GM23338 (cell line): ENCODE results near the gene SRSF3. TPM values are rescaled to one million over a fixed set of nuclear protein-coding genes. Genes with fewer than 3 reads are reported as not detected.

Experiments used
- ATAC-seq: fragments of 200-7000 bp; cut with Tn5 transposase; 3 replicates; pipeline ENCODE4 v1.9.1; 2020
- DNase-seq: peaks from one replicate; pipeline ENCODE4 v3.0.0-alpha.2; 2015; ENCODE audit warnings: low spot score
- H2AFZ ChIP-seq: fragments of 200-600 bp; sonication (generic); 2 replicates; pipeline ENCODE4 v1.8.0; 2016; ENCODE audit warnings: antibody characterized with exemption, mild to moderate bottlenecking, moderate library complexity
- H3F3A ChIP-seq: fragments of 200-600 bp; sonication (generic); replicated peaks from 2 replicates; pipeline ENCODE4 v1.8.0; 2017; ENCODE audit warnings: antibody characterized with exemption, mixed run types, low read depth
- H3K27ac ChIP-seq: fragments of 200-600 bp; sonication (generic); 2 replicates; pipeline ENCODE4 v1.6.1; 2016; ENCODE audit warnings: low read depth
- H3K27me3 ChIP-seq: fragments of 200-600 bp; sonication (generic); 2 replicates; pipeline ENCODE4 v1.8.0; 2016; ENCODE audit warnings: mild to moderate bottlenecking, mixed run types, moderate library complexity; ENCODE audit not compliant: insufficient read depth
- H3K36me3 ChIP-seq: fragments of 200-600 bp; sonication (generic); 2 replicates; pipeline ENCODE4 v1.8.0; 2016; ENCODE audit warnings: mild to moderate bottlenecking; ENCODE audit not compliant: insufficient read depth
- H3K4me1 ChIP-seq: fragments of 200-600 bp; sonication (generic); 2 replicates; pipeline ENCODE4 v1.8.0; 2016; ENCODE audit warnings: mild to moderate bottlenecking, moderate library complexity; ENCODE audit not compliant: insufficient read depth
- H3K4me2 ChIP-seq: fragments of 200-600 bp; sonication (generic); 2 replicates; pipeline ENCODE4 v1.7.1; 2017; ENCODE audit warnings: mixed run types
- H3K4me3 ChIP-seq: fragments of 200-600 bp; sonication (generic); 2 replicates; pipeline ENCODE4 v1.6.1; 2016; ENCODE audit warnings: mixed run types
- H3K79me2 ChIP-seq: fragments of 200-600 bp; sonication (generic); replicated peaks from 2 replicates; pipeline ENCODE4 v1.8.0; 2017; ENCODE audit warnings: mild to moderate bottlenecking; ENCODE audit not compliant: insufficient read depth
- H3K9me2 ChIP-seq: fragments of 200-600 bp; sonication (generic); 2 replicates; pipeline ENCODE4 v1.8.0; 2017; ENCODE audit not compliant: insufficient read depth
- H4K20me1 ChIP-seq: fragments of 200-600 bp; sonication (generic); replicated peaks from 2 replicates; pipeline ENCODE4 v1.8.0; 2017; ENCODE audit warnings: mild to moderate bottlenecking; ENCODE audit not compliant: insufficient read depth
- H3K27ac Mint-ChIP-seq: 2 replicates; pipeline ENCODE4 v1.8.0; 2020; ENCODE audit warnings: inconsistent platforms, mild to moderate bottlenecking, moderate library complexity, mixed read lengths
- H3K27me3 Mint-ChIP-seq: 3 replicates; pipeline ENCODE4 v1.8.0; 2022; ENCODE audit warnings: low read depth, mild to moderate bottlenecking, moderate library complexity, mixed read lengths, inconsistent platforms; ENCODE audit not compliant: insufficient read depth, poor library complexity
- H3K36me3 Mint-ChIP-seq: 3 replicates; pipeline ENCODE4 v1.8.0; 2021; ENCODE audit warnings: low read depth, mild to moderate bottlenecking, inconsistent platforms, moderate library complexity, mixed read lengths
- H3K4me1 Mint-ChIP-seq: 3 replicates; pipeline ENCODE4 v1.8.0; 2020; ENCODE audit warnings: mild to moderate bottlenecking, inconsistent platforms, mixed read lengths
- H3K4me3 Mint-ChIP-seq: 3 replicates; pipeline ENCODE4 v1.8.0; 2021; ENCODE audit warnings: moderate library complexity, mild to moderate bottlenecking, inconsistent platforms, mixed read lengths
- H3K9me3 Mint-ChIP-seq: 3 replicates; pipeline ENCODE4 v1.8.0; 2020; ENCODE audit warnings: moderate library complexity, mild to moderate bottlenecking, inconsistent platforms, mixed read lengths
- CREB1 ChIP-seq: fragments of 250-450 bp; sonication (Bioruptor Pico); IDR thresholded peaks from 2 replicates; pipeline ENCODE4 v1.5.0; 2020; ENCODE audit warnings: low read depth, mild to moderate bottlenecking, moderate library complexity
- EZH2 ChIP-seq: fragments of 200-600 bp; sonication (generic); IDR thresholded peaks from one replicate; pipeline ENCODE4 v1.8.0; 2017; ENCODE audit warnings: antibody characterized with exemption, mild to moderate bottlenecking, low read depth; ENCODE audit not compliant: unreplicated experiment
- EZH2phosphoT487 ChIP-seq: fragments of 200-600 bp; sonication (generic); IDR thresholded peaks from one replicate; pipeline ENCODE4 v1.8.1; 2018; ENCODE audit warnings: antibody characterized with exemption; ENCODE audit not compliant: unreplicated experiment
- POLR2AphosphoS5 ChIP-seq: IDR thresholded peaks from 2 replicates; pipeline ENCODE4 v1.6.1; 2016; ENCODE audit warnings: antibody characterized with exemption, low read depth
- STAT1 ChIP-seq: IDR thresholded peaks from one replicate; pipeline ENCODE4 v1.6.1; 2016; ENCODE audit warnings: antibody characterized with exemption; ENCODE audit not compliant: unreplicated experiment
- ZNF114 ChIP-seq: fragments of 250-450 bp; sonication (Bioruptor Pico); IDR thresholded peaks from 2 replicates; pipeline ENCODE4 v1.5.0; 2020; ENCODE audit warnings: mild to moderate bottlenecking, moderate library complexity
- polyA plus RNA-seq: library from polyadenylated mRNA; unstranded; fragments of >200 nt; fragmentation: Nextera tagmentation; extraction: Ambion mirVana; gene quantifications from 2 replicates; pipeline ENCODE4 v1.2.1, GENCODE V29; 2016
- total RNA-seq: library from RNA; depleted of rRNA; stranded (reverse); fragments of >200 nt; shearing (Covaris generic); gene quantifications from 2 replicates; pipeline ENCODE4 v1.2.3, GENCODE V29; 2014
- TF ChIP-seq, protein P1 (sequence below): IDR thresholded peaks from one replicate; pipeline ENCODE4 v1.6.1; 2018; ENCODE audit warnings: antibody characterized with exemption; ENCODE audit not compliant: unreplicated experiment
- TF ChIP-seq, protein P2 (sequence below), 2 experiments: fragments of 200-600 bp in 1 of 2; sonication (generic) in 1 of 2; conservative IDR thresholded peaks; 2 replicates each; pipeline versions ENCODE4 v1.5.1 to v1.6.1; 2016 to 2017; ENCODE audit warnings: antibody characterized with exemption in 2 of 2, low read depth in 2 of 2, mild to moderate bottlenecking in 2 of 2, moderate library complexity in 1 of 2
- TF ChIP-seq, protein P3 (sequence below): fragments of 250-450 bp; sonication (Bioruptor Pico); IDR thresholded peaks from 2 replicates; pipeline ENCODE4 v1.5.0; 2020; ENCODE audit warnings: mild to moderate bottlenecking, moderate library complexity

Gene SRSF3
- total and polyA plus RNA-seq, 2 experiments from 2014 or later: 436 to 655 TPM

DNA sequence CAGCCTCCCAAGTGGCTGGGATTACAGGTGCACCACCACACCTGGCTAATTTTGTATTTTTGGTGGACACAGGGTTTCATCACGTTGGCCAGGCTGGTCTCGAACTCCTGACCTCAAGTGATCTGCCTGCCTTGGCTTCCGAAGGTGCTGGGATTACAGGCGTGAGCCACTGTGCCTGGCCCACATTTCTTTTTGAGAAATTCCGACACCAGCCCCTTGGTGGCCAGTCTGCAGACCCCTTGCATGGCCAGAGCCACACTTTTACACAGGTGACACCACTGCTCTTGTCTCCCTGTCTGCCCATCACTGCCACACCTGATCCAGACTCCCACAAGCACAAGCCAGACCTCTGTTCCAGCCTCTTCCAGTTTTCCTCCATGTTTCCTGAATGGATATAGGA lies 33.0 kb downstream of the SRSF3 start:
- Histone ChIP-seq H3K4me3 (no peak overlapping the region), H2AFZ (no peak overlapping the region), H3K36me3 (no peaks in the 10 kb centered on the region), H3K27me3 (no peaks in the 10 kb centered on the region), H3K79me2 (no peaks in the 10 kb centered on the region), H3K27ac (no peak overlapping the region), H3K4me1 (no peaks in the 10 kb centered on the region; the same call in 1 of the 2 replicates), H3F3A (no peaks in the 10 kb centered on the region), H3K4me2 (no peak overlapping the region), H4K20me1 (no peaks in the 10 kb centered on the region), H3K9me2 (no peaks in the 10 kb centered on the region)
- Mint-ChIP-seq H3K27ac (no peak overlapping the region), H3K9me3 (no peaks in the 10 kb centered on the region), H3K36me3 (no peaks in the 10 kb centered on the region), H3K27me3 (peaks cover 13% of the 10 kb centered on the region), H3K4me3 (no peak overlapping the region), H3K4me1 (peaks cover 2% of the 10 kb centered on the region; the same call in 2 of the 3 replicates)
- ATAC-seq (no peak), DNase-seq (no peak)
- no peak for TF ChIP-seq STAT1
- TF ChIP-seq ZNF114: no peak
- TF ChIP-seq POLR2AphosphoS5: no peak
- TF ChIP-seq, protein P1, sequence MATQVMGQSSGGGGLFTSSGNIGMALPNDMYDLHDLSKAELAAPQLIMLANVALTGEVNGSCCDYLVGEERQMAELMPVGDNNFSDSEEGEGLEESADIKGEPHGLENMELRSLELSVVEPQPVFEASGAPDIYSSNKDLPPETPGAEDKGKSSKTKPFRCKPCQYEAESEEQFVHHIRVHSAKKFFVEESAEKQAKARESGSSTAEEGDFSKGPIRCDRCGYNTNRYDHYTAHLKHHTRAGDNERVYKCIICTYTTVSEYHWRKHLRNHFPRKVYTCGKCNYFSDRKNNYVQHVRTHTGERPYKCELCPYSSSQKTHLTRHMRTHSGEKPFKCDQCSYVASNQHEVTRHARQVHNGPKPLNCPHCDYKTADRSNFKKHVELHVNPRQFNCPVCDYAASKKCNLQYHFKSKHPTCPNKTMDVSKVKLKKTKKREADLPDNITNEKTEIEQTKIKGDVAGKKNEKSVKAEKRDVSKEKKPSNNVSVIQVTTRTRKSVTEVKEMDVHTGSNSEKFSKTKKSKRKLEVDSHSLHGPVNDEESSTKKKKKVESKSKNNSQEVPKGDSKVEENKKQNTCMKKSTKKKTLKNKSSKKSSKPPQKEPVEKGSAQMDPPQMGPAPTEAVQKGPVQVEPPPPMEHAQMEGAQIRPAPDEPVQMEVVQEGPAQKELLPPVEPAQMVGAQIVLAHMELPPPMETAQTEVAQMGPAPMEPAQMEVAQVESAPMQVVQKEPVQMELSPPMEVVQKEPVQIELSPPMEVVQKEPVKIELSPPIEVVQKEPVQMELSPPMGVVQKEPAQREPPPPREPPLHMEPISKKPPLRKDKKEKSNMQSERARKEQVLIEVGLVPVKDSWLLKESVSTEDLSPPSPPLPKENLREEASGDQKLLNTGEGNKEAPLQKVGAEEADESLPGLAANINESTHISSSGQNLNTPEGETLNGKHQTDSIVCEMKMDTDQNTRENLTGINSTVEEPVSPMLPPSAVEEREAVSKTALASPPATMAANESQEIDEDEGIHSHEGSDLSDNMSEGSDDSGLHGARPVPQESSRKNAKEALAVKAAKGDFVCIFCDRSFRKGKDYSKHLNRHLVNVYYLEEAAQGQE: no peak
- TF ChIP-seq EZH2phosphoT487: no peak

DNA sequence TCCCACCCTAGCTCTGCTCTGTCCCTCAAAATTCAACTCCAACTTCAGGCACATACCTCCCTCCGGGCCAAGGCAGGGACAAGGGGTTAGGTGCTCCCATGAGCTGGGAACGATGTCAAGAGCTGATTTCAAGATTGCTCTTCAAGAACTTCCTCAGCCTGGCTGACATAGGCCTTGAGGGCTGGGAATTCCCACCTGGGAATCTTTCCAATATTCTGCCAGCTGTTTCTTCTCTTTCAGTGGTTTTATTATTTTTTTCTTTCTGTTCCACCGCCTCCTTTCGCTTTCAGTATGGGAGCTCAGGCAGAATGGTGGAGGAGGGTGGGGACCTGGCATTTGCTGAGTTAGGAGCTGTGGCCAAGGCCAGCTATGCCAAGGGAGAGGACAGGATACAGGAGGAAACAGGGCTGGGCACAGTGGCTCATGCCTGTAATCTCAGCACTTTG lies 33.7 kb downstream of the SRSF3 start:
- no peaks in the 10 kb centered on the region for H3K9me3 Mint-ChIP-seq
- no peak overlapping the region for H2AFZ ChIP-seq
- H3K4me3 Mint-ChIP-seq: no peak overlapping the region
- H3F3A ChIP-seq: no peaks in the 10 kb centered on the region
- H3K4me2 ChIP-seq: no peak overlapping the region
- ATAC-seq (no peak), DNase-seq (no peak)
- no peak overlapping the region for H3K27ac Mint-ChIP-seq
- H3K4me1 ChIP-seq: no peaks in the 10 kb centered on the region; the same call in 1 of the 2 replicates
- H3K27me3 Mint-ChIP-seq: peaks cover 13% of the 10 kb centered on the region
- no peak overlapping the region for H3K27ac ChIP-seq
- H3K36me3 ChIP-seq: no peaks in the 10 kb centered on the region
- peaks cover 2% of the 10 kb centered on the region; the same call in 2 of the 3 replicates for H3K4me1 Mint-ChIP-seq
- H3K36me3 Mint-ChIP-seq: no peaks in the 10 kb centered on the region
- H3K4me3 ChIP-seq: no peak overlapping the region
- H3K79me2 ChIP-seq: no peaks in the 10 kb centered on the region
- no peaks in the 10 kb centered on the region for H3K9me2 ChIP-seq
- no peaks in the 10 kb centered on the region for H4K20me1 ChIP-seq
- no peaks in the 10 kb centered on the region for H3K27me3 ChIP-seq
- TF ChIP-seq CREB1 (CRISPR knock-in tag) (no peak), EZH2 (no peak), STAT1 (no peak), ZNF114 (no peak), POLR2AphosphoS5 (no peak)
- TF ChIP-seq, protein P2, sequence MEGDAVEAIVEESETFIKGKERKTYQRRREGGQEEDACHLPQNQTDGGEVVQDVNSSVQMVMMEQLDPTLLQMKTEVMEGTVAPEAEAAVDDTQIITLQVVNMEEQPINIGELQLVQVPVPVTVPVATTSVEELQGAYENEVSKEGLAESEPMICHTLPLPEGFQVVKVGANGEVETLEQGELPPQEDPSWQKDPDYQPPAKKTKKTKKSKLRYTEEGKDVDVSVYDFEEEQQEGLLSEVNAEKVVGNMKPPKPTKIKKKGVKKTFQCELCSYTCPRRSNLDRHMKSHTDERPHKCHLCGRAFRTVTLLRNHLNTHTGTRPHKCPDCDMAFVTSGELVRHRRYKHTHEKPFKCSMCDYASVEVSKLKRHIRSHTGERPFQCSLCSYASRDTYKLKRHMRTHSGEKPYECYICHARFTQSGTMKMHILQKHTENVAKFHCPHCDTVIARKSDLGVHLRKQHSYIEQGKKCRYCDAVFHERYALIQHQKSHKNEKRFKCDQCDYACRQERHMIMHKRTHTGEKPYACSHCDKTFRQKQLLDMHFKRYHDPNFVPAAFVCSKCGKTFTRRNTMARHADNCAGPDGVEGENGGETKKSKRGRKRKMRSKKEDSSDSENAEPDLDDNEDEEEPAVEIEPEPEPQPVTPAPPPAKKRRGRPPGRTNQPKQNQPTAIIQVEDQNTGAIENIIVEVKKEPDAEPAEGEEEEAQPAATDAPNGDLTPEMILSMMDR (conservative IDR thresholded peaks at IDR 0.05; ENCODE audit: low read depth in 2 of 2): no peak
- TF ChIP-seq, protein P3, sequence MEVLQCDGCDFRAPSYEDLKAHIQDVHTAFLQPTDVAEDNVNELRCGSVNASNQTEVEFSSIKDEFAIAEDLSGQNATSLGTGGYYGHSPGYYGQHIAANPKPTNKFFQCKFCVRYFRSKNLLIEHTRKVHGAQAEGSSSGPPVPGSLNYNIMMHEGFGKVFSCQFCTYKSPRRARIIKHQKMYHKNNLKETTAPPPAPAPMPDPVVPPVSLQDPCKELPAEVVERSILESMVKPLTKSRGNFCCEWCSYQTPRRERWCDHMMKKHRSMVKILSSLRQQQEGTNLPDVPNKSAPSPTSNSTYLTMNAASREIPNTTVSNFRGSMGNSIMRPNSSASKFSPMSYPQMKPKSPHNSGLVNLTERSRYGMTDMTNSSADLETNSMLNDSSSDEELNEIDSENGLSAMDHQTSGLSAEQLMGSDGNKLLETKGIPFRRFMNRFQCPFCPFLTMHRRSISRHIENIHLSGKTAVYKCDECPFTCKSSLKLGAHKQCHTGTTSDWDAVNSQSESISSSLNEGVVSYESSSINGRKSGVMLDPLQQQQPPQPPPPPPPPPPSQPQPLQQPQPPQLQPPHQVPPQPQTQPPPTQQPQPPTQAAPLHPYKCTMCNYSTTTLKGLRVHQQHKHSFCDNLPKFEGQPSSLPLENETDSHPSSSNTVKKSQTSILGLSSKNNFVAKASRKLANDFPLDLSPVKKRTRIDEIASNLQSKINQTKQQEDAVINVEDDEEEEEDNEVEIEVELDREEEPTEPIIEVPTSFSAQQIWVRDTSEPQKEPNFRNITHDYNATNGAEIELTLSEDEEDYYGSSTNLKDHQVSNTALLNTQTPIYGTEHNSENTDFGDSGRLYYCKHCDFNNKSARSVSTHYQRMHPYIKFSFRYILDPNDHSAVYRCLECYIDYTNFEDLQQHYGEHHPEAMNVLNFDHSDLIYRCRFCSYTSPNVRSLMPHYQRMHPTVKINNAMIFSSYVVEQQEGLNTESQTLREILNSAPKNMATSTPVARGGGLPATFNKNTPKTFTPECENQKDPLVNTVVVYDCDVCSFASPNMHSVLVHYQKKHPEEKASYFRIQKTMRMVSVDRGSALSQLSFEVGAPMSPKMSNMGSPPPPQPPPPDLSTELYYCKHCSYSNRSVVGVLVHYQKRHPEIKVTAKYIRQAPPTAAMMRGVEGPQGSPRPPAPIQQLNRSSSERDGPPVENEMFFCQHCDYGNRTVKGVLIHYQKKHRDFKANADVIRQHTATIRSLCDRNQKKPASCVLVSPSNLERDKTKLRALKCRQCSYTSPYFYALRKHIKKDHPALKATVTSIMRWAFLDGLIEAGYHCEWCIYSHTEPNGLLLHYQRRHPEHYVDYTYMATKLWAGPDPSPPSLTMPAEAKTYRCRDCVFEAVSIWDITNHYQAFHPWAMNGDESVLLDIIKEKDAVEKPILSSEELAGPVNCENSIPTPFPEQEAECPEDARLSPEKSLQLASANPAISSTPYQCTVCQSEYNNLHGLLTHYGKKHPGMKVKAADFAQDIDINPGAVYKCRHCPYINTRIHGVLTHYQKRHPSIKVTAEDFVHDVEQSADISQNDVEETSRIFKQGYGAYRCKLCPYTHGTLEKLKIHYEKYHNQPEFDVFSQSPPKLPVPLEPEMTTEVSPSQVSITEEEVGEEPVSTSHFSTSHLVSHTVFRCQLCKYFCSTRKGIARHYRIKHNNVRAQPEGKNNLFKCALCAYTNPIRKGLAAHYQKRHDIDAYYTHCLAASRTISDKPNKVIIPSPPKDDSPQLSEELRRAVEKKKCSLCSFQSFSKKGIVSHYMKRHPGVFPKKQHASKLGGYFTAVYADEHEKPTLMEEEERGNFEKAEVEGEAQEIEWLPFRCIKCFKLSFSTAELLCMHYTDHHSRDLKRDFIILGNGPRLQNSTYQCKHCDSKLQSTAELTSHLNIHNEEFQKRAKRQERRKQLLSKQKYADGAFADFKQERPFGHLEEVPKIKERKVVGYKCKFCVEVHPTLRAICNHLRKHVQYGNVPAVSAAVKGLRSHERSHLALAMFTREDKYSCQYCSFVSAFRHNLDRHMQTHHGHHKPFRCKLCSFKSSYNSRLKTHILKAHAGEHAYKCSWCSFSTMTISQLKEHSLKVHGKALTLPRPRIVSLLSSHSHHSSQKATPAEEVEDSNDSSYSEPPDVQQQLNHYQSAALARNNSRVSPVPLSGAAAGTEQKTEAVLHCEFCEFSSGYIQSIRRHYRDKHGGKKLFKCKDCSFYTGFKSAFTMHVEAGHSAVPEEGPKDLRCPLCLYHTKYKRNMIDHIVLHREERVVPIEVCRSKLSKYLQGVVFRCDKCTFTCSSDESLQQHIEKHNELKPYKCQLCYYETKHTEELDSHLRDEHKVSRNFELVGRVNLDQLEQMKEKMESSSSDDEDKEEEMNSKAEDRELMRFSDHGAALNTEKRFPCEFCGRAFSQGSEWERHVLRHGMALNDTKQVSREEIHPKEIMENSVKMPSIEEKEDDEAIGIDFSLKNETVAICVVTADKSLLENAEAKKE (CRISPR knock-in tag): no peak
